Measurements from ENCODE around the gene MSH3.

GRCh38 chr5:80757290-80757689 lies 102.8 kb downstream of the MSH3 start:
- TF ChIP-seq CTCF (IDR thresholded peaks at IDR 0.05; ENCODE audit: insufficient read depth, low read depth, low read length) (no peak), EZH2 (IDR thresholded peaks at IDR 0.05; ENCODE audit: insufficient read depth, low read length) (no peak)
